Left renal cortex interstitium (tissue), 4 donors: Measurements from ENCODE around the gene AFTPH. TPM values are rescaled to one million over a fixed set of nuclear protein-coding genes. Genes with fewer than 3 reads are reported as not detected.

Experiments
- DNase-seq, 4 donors: peaks; one replicate each; pipeline ENCODE4 v3.0.0-alpha.2; 2013; ENCODE audit warnings: low read depth in 4 of 4, low spot score in 2 of 4, missing footprints in 1 of 4
- polyA plus RNA-seq, 4 donors: library from polyadenylated mRNA; unstranded; fragments of 120-200 nt; gene quantifications; one replicate each; pipeline ENCODE4 v1.2.1, GENCODE V29; 2013; ENCODE audit not compliant: insufficient read length in 4 of 4

Gene AFTPH
- polyA plus RNA-seq, 4 donors: 55.7 to 79.0 (median 69.2) TPM

DNA sequence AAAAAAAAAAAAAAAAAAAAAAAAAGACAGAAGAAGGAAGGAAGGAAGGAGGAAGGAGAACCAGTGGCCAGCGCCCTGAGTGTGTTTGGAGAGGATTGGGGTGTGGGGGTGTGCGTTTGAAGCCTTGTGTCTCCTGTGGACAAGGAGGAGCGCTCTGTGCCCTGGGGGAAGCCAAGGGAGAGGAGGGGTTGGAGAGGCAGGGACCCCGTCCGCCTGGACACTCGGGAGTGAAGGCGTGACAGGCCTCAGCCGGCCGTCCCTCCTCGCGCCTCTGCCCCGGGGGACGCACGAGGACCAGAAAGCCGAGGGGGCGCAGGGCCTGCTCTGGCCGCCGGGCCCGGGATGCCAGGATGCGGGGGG lies 84.7 kb downstream of the AFTPH start:
- DNase-seq: no peak

DNA sequence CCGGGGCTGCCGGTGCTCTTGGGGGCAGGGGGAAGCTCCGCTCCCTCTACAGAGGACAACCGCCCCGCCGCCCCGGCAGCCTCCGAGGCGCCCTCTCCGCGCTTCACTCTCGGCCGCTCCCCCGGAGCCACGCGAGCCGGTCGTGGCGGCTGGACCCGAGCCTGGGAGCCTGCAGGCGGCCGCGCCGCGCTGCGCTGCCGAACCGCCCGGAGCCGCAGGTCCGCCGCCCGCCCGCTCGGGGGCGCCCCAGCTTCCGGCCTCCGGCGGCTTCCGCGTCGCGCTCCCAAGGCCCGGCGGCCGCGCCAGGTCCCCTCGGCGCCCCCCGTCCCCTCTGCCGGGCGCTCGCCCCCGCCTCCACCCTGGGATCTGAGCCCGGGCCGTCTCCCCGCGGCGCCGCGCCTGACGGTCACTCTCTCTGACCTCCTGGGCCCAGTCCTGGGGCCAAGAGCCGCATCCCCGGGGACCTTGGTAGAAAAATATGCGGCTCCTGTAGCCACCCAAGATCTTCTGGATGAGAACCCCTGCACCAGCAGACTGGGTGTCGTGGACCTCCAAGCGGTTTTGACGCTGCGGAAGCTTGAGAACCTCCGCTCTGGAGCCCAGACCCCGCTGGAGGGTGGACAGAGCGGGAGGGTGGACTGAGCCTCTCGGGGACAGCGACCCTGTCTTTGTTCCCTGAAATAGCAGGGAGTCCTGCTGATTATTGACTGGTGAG lies 85.3 kb downstream of the AFTPH start:
- DNase-seq: no peak

DNA sequence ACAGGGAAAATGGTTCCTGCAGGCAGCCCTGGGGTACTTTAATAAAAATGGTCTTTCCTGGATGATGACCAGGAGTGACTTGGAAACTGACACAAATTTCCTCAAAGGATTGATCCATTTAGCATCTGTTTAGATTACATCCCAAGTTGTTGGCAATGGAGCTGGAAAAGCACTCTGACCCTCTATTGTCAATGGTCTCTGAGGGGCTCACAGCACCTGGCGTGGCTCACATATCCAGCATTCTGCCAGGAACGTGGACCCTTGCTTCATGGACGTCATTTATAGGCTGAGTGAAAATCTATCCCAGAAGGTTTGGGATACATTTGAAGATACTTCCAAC lies 85.8 kb downstream of the AFTPH start:
- no peak for DNase-seq

DNA sequence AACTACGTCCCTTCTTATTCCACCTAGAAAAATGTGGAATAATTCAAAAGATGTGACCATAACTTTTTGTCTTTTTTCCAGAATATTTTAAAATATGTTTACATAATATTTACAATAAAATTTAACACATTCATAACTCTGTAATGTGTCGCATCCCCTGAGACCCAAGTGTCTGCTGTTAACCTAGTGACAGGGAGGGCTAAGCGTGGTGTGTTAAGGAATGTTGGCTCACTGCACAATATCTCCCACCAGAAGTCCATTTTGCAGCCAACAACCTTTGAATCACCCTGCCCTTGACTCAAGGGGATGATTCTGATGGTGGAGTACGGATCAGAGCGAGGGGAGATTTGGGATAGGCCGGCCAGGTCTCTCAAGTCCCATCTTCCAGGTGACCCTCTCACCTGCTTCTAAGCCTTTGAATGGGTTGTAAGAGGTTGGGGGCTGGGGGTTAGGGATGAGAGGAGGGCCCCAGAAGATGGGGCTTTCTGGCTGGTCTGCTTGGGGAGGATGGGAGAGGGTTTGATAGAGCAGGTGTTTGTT lies 86.3 kb downstream of the AFTPH start:
- no peak for DNase-seq

DNA sequence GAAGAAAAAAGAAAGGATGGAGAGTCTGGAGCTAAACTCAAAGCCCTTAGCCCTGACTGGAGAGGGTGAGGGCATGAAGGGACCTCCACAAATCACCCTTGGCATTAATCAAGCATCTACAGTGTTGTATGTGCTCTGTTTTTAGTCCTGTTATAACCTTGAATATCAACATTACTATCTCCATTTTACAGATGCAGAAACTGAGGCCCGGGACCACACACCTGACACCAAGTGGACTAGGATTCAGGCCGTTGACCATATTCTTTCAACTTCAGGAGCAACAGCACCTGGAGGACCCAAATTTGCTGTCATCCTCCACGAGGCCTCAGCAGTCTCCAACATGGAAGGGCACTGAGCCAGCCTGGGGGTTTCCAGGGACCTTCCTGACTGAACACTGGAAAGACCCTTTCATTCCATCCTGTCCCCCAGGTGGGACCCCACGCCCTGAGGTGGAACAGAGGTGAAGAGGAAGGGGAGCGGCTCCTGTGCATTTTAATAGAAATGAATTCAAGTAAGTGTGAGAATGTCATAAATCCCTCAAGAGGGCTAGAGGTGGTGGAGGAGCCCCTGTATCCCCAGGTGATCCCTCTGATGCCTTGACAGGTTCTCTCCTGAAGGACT lies 88.6 kb downstream of the AFTPH start:
- DNase-seq: no peak

DNA sequence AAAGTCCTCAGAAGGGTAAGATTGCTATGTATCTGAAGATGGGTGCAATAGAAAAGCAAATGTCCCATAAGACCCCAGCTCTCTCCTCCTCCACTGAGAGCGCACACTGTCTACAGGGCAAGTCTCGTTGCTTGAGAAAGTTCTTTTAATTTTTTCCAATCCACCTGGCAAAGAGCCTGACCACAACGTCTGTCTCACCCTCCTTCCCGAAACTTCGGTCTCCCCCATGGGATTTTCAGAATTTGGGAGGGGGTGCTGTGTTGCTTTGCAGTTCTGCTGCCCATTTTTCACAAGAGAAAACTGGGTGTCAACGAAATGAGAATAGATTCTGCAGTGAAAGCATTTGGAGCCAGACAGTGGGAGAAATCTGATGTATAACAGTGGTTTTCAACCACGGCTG lies 89.1 kb downstream of the AFTPH start:
- DNase-seq: no peak

DNA sequence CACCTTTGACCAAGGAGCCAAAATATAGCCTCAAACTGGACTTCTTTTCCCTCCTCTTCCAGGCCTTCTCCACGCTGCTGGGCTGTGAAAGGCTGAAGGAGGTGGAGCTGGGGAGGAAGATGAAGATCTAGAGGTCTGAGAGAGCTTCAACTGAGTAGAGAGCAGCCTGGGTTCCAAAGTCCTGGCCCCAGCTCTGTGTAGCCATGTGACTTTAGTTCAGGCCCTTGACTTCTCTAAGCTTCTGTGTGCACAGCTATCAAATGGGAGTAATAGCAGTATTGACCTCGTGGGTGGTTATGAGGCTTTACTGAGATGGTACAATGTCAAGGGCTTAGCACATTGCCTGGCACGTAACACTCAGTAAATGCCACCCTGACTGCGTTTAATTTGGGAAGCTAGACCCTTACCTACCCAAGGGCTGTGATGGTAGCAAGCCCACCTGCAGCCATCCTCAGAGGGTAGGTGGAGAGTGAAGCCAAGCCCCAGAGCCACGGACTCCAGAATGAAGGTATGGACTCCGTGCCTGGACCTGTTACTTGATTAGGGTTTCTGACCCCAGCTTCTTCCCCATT lies 91.2 kb downstream of the AFTPH start:
- no peak for DNase-seq

DNA sequence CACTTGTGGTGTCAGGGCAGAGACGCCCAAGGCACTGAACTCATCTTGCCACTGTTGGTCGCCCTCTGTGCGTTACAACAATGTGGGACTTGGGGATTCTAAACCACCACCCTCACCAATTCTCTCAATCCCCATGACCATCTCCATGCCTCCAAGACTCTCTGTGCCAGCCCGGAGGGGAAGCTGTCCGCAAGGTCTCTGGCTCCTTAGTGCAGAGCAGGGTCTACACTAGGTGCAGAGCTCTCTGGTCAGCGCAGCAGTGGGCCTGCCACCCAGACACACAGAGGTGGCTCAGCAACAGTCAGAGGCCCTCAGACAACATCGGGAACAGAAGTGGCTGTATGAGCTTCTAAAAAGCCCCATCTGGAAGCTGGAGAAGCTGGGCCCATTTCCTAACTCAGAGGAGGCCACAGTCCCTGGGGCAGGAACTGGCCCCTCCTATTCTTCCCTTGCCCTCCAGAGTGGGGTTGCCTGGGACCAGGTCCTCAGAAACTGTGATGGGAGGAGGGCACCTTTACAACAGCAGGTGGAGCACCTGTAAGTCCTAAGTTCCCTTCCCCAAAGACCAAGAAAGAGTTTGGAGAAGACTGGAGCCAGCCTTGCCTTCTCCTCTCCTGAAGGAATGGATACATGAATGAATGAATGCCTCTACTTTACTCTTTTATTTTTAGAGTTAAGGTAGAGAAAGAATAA lies 91.9 kb downstream of the AFTPH start:
- no peak for DNase-seq

DNA sequence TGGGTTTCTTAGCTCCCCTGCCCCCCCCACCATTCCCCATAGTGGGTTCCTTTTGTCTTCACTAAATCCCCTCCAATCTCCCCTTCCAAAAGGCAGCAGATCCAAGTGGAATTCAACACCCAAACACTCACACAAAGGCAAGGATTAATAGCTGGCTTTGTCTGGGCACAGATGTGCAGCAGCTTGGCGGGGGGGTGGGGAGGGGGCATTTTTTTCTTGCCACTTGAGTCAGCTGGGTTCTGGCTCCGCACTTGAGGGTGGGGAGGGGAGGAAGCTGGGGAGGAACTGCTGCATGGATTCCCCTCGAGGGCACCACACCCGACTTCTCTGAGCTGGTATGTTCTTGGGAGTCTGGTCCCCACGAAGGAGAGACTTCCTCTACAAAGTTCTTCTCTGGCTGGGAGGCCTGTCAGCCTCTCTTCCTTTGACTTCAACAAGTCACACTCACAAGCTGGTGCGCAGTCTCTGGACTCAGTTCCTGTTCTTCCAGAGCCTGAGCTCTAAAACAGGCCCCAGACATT lies 93.6 kb downstream of the AFTPH start:
- DNase-seq: no peak

DNA sequence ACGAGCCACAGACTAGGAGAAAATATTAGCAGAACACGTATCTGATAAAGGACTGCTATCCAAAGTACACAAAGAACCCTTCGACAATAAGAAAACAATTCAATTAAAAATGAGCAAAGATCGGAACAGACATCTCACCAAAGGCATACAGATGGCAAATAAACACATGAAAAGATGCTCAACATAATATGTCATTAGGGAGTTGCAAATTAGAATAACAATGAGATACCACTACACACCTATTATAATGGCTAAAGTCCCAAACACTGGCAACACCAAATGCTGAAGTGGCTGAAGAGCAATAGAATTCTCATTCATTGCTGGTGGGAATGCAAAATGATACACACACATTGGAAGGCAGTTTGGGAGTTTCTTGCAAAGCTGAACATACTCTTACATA lies 96.5 kb downstream of the AFTPH start:
- no peak for DNase-seq

DNA sequence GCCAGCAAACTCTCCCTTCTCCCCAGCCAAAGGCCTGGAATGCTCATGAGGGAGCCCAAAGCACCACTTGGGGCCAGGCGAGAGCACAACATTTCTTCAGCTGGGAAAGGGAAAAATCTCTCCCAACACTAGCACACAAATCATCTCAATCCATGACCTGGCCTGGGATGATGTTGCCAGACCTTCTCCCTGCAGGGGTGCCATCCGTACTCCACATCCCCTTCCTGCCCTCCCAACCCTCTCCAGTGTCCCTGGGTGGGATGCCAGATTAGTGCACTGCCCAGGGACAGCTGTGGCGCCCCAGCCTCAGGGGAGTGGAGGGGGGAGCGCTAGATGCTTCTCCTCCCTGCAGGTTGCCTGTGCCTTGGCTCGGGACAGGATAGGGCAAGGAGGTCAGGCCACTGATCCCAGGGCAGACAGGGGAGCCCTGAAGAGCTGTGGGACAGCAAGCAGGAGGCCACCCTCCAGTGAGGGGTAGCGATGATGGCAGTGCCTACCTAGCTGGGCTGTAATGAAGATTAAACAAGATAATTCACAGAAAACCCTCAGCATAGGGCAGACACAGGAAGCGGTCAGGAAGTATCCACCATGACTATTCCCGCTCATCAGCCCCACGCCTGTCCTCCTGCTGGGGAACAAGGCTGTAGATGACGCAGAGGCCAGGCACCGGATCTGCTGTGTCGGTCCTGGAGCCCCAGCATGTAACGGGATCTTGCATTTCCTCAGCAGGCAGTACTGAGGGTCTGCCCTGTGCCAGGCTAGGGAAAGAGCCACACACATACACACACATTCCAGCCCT lies 98.5 kb downstream of the AFTPH start:
- DNase-seq: no peak

DNA sequence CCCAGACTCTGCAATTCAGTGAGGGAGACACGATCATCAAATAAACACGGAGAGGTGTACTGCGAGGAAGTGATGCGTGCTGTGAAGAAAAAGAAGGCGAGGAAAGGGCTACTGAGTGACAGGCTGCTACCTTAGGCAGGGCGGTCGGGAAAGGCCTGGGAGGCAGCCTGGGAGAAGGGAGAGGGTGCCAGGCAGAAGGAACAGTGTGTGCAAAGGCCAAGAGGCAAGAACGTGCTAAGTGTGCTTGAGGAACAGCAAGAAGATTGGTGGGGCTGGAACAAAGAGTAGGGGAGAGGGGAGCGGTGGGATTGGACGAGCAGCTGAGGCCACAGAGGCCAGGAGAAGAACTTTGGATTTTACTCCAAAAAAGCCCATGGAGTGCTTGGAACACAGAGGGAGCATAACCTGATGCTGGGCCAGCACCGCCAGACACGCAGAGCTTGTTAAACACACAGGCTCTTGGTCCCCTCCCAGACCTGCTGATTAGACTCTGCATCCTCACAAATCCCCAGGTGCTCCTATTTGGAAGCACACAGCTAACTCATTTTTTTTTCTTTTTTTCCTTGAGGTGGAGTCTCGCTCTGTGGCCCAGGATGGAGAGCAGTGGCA lies 99.2 kb downstream of the AFTPH start:
- no peak for DNase-seq

DNA sequence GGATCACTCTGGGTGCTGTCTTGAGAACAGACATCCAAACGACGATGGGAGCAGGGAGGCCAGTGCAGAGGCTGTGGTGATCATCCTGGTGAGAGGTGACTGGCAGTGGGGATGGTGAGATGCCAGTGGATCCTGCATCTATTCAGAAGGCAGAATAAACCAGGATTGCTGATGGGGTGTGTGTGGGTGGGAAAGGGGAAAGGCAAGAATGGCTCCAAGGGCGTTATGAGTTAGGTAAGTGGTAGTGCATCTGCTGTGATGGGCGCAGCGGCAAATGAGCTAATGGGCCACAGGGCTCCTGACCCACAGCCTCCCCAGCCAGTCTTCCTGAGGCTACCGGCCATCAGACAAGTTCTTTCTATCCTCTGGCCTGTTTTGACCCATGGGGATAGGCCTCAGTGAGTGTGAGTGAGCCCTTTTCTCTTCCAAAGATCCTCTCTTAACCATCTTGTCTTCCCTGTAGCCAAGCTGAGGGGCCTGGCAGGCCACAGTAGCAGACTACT lies 100.0 kb downstream of the AFTPH start:
- no peak for DNase-seq

DNA sequence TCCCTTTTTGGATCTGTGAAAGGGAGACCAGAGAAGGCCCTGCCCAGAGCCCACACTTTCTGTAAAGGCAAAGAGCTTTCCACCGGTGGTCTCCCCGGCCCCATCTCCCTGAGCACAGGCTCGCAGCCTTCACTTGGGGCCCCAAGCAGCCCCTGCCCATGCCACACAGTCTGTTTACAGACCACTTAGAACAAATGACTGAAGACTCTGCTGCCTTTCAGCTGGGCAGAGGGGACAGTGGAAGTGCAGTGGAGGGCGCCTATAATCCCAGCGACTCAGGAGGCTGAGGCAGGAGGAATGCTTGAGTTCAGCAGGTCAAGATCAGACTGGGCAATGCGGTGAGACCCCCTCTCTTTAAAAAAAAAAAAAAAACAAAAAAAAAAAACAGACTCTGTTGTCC lies 100.7 kb downstream of the AFTPH start:
- DNase-seq: no peak

DNA sequence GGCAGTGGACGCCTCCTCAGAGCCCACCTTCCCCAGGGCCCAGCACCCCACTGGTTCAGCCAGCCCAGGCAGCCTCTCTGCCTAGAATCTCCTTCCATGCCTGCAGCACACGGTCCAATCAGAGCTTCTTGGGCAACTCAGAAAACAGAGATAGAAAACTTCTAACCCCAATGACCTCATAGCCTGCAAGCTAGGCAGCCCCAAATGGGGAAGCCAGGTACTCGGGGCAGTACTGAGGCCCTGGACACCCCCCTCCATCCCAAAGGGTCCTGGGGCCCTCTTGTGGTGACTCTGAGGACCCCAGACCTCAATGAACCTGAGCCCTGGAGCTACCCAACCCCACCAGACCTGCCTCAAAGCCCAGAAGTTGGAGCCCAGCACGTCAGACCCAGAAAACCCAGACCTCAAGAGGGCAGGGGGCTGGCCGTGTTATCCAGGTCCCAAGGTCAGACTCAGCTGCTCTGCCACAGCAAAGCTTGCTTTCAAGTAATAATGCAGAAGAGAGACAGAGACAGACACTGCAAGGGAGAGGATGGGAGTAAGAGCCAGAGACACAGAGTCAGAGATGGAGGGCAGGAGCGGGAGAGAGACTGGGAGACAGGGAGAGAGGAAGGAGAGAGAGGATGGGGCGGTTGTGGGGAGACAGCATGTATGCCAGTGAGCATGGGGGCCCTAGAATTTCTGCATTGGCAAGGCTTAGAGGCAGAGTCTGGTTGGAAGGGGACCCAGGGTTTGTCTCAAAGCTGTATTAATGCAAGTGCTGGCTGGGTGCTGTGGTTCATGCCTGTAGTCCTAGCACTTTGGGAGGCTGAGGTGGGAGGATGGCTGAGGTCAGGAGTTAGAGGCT lies 101.4 kb downstream of the AFTPH start:
- DNase-seq: no peak

DNA sequence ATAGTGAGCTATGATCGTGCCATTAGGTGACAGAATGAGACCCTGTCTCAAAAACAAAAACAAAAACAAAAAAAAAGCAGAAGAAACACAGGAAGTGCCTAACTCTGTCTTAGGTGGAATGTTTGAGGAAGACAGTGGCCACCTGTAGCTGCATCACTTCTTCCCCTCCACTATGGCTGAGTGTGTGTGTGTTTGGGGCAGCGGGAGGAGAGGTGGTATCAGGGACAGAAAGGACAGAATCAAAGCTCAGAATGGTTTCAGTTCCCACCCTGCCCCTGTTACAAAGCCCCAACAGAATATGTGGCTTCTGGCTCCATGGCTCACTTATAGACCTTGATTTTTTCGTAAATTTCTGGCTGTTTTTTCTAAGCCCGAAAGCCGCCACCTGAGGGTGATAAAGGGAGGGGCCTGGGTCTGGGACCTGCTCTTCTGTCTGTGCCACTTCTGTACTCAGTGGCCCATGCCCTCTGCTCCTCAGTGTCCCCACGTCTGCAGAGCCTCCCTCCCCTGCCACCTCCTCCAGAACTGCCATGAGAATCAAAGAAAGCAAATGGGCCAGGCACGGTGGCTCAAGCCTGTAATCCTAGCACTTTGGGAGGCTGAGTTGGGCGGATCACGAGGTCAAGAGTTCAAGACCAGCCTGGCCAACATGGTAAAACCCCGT lies 102.2 kb downstream of the AFTPH start:
- DNase-seq: no peak

DNA sequence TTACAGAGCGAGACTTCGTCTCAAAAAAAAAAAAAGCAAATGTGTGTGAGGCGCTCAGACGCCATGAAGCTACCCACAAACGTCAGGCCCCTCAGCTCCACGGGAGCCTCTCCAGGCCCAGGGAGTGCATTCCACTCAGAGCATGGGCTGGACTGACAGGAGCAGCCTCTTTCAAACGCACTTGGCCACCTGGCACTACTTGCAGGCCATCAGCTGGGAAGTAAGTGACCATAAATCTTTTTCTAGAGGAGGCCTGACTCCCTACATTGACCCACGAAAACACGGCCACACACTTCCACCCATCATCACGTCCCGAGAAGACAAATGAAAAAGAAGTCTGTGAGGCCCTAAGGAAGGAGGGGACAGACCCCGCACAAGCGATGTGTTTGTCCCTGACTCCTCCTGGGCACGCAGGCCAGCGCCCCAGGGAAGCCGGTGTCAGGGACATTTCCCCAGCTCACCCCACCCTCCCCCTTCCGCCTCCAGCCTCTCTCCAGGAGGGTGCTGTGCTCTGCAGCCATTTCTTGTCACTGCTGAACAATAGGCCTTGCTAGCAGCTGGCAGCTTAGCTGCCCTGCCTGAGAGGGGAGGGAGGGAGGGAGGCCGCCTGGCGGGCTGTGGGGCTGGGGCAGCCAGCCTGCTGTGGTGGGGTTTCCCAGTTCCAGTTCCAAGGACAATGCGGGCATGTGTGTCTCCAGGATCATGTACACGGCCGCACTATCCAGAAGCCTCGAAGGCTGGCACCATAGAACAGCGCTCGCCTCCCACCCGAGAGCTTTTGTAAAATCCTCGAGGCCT lies 103.0 kb downstream of the AFTPH start:
- DNase-seq: no peak
